Hematopoietic multipotent progenitor cell (in vitro differentiated cells): Measurements from ENCODE around the gene PTPRG. TPM values are rescaled to one million over a fixed set of nuclear protein-coding genes. Genes with fewer than 3 reads are reported as not detected.

Experiments
- DNase-seq, 3 donors: peaks; one replicate each; pipeline ENCODE4 v3.0.0-alpha.2; 2011 to 2015; ENCODE audit warnings: low read depth in 2 of 3, low spot score in 2 of 3
- total RNA-seq: library from RNA; depleted of rRNA; stranded (reverse); fragments of >200 nt; gene quantifications from one replicate; pipeline ENCODE4 v1.2.3, GENCODE V29; 2012

PTPRG gene
- total RNA-seq, 1 donor = under 0.01 TPM

GRCh38 chr3:61875976-61876671 lies 314.8 kb downstream of the PTPRG start:
- no peak for DNase-seq

DNA sequence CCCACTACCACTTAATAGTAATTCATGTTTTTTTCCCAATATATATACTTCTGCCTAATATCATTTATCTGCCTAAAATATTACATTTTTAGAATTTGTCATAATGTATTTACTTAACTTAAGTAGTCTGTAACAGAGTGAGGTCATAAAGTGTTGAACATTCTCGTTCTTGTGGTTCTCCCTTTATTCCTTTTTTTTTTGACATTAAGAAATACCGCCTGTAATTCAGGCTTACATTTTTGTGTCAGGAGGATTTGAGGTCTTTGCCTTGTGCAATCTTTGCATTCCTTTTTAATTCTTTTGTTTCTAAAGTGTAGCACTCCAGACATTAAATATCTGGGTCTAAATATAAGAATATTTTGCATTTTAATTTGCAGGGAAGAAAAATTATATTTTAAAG lies 315.4 kb downstream of the PTPRG start:
- DNase-seq = no peak

GRCh38 chr3:61877359-61878138 lies 316.2 kb downstream of the PTPRG start:
- no peak for DNase-seq

DNA sequence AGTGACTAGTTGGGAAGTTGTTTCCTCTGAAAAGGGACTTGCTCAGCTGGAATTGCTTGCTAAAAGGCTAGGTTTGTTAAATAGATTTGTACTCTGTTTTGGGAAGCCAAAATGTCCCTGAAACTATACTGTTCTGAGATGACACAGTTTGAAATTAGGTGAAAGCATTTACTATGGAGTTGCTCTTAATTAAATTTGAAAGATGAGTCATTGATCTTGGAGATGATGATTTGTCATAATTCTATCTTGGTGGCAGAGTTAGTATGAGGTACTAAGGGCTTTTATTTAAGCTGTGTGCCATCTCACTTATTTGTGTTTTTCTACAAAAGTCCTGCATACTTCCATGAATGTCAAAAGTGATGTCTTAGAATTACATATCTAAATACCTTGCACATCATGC lies 320.9 kb downstream of the PTPRG start:
- no peak for DNase-seq

DNA sequence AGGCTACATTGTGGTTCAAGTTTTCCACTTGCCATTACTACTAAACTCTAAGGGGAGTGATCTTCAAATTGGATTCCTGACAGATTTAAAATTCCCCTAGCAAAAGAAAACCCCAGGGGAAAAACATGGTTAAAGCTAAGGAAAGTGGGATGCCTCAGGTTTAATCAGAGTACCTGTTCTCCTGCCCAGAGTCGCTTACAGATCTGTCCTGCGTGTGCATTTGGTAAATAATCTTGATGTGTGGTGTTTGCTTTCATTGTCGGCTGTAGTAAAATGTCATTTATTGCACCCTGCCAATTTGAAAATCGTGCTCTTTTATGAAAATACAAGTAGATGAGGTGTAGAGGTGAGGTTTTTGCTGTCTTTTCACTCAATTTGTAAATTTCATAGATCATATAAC lies 323.4 kb downstream of the PTPRG start:
- no peak for DNase-seq

- no peak for DNase-seq
These were observed 324.0 kb downstream of the PTPRG start for GRCh38 chr3:61885414-61885813.

DNA sequence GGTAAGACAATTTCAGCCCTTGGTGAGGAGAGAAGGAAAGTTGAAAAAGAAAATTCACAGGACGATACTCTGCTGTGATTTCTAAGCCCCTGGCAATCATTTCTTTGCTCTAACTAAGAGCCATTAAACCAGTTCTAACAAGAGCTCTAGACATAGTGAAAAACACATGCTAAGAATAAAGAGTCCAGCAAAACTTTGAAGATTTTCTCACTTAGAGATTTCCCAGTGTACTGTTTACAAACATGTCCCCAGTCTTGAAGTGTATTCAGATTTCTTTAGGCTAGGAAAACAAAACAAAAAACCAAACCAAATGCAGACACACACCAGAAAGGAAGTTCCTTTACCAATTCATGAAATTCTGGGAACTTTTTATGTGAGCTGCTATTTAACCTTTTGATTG lies 325.8 kb downstream of the PTPRG start:
- no peak for DNase-seq

DNA sequence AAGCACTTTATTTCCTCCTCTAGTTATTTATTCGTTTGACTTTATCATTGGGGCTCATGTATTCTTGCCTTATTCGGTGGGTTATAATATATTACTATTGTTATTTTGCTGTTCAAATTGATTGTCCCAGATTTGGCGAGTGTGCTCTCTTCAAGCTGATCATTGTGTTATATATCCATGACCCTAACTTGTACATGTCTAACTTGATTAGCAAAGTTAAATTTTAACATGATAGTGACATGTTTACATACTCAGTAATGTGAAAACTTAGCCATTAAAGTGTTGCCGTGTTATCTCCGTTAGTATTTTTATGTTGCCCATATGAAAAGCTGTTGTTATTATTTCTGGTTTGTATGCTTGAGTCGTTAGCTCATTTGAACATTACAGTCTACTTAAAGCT lies 327.9 kb downstream of the PTPRG start:
- DNase-seq = no peak

- DNase-seq = no peak
These were observed 328.8 kb downstream of the PTPRG start for GRCh38 chr3:61890167-61890566.

- DNase-seq = no peak
These were observed 329.2 kb downstream of the PTPRG start for GRCh38 chr3:61890586-61890985.

DNA sequence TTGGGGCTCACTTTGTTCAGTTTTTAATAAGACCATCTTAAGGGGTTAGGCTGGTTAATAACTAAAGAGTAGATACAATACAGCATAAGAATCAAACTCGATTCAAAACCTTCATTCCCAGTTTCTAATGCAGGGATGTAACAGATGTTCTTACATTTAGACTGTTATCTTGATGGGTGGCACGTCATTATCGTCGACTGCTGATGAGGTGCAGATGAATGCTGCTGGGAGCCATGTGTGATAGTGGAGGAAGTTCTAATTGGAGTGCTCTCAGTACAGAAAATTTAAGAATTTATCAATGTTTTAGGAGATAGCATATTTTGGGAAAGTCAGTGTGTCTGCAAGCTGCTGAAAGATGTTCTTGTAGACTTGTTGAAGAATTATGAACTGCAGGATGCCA lies 331.5 kb downstream of the PTPRG start:
- DNase-seq = no peak

DNA sequence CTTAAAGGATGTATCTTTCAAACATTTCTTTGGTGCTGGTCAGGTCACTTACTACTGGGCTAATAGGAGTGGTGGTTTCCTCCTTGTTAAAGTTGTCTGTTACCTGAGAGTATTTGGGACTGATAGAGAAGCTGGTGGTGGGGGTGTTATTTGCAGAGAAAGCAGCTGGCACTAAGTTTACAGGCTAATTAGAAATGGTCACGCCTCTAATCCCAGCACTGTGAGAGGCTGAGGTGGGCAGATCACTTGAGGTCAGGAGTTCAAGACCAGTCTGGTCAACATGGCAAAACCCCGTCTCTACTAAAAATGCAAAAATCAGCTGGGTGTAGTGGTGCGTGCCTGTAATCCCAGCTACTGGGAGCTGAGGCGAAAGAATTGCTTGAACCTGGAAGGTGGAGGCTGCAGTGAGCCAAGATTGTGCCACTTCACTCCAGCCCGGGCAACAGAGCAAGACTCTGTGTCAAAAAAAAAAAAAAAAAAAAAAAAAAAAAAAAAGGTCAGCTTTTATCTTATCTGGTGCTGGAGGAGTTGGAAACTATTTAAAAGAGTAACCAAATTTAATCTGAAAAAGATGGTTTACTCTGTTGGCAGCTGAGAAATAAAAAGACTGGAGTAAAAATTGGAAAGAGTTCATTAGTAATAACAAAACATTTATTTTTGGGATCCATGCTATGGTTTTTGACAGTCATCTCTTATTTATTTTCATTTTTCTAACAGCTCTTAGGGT lies 332.6 kb downstream of the PTPRG start:
- DNase-seq = no peak

DNA sequence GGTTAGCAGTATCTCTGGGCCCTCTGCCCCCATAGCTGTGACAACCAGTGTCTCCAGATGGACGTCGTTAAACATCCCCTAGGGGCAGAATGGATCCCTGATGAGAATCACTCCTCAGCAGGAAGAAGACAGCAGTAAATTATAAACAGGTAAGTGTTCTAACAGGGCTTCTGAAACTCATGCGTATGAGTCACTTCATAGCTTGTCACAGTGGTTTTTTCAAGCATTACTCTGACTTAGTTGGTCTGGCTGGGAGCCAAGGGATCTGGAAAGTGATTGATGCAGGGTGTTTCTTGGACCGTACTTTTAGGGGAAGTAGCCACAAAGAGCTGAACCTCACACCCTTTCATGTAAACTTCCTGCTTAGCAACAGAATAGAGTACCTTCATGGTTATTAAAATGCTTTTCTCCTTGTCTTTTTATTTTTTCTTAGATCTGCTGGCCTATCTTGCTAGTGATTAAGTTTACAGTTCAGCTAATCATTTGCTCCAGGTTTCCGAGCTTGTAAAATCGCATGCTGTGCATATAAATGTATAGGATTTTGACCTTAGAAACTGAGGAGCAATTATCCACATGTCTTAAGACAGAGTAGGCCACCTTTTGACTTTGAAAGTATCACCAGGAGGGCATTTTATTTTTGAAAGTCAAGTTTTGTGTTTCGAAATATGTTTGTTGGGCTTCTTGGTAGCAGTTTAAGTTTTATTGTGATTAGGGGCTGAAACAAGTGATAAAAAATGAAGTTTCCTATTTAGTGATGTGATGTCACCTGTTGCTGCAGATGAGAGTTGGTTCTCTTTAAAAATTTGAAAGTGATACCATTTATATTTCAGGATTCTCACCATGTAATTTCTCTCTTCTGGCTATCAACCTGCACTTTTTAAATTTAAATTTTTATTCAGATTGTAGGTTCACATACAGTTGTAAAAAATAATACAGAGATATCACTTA lies 333.9 kb downstream of the PTPRG start:
- DNase-seq = peak in 2 of 3 donors; percentile 86 to 96

- no peak for DNase-seq
These were observed 334.9 kb downstream of the PTPRG start for GRCh38 chr3:61896251-61896650.

DNA sequence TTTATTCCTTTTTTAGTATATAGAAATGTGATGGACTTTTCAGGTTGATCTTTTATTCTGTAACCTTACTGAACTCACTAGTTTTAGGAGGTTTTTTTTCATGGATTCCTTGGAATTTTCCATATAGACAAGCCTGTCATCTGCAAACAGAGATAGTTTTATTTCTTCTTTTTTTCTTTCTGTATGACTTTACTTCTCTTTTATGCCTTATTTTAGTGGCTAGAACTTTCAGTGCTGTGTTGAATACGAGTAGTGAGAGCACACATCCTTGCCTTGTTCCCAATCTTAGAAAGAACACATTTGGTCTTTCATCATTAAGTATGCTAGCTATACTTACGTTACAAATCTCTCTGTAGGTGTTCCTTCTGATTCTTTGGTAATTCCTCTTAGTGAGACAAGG lies 336.5 kb downstream of the PTPRG start:
- no peak for DNase-seq

GRCh38 chr3:61899700-61900462 lies 338.5 kb downstream of the PTPRG start:
- no peak for DNase-seq

GRCh38 chr3:61901496-61901895 lies 340.1 kb downstream of the PTPRG start:
- no peak for DNase-seq

DNA sequence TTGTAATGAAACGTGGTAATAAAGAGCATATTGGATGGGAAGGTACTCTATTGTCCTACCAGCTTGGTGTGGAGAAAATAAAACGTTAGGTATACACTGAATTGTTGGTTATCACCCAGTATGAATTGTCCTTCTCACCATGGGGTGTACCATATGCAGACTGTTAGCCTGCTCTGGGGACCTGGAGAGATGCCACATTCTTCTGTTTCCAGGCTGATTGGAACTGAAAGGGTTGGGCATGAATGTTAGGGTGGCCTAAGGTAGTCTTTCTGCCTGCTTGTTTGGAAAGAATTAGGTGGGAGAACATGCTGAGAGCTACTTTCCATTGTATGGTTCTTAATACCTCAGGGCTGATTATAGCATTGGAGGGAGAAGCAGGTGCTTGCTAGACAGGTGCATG lies 340.6 kb downstream of the PTPRG start:
- no peak for DNase-seq

DNA sequence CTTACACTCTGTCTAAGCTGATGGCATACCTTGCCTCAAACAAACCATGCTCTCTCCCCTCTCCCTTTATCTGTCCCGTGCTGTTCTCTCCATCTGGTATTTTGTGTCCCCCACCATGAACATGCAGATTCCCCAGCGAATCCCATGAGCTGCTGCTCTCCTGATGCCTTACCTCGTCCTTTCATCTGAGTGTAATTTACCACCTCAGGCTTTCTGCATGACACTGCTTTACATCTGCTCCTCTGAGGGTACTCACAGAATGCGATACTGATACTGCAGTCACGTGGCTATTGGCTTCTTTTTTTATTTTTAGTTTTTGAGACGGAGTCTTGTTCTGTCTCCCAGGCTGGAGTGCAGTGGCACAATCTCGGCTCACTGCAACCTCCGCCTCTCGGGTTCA lies 341.7 kb downstream of the PTPRG start:
- no peak for DNase-seq
